Measurements from ENCODE around the gene YBX1. TPM values are rescaled to one million over a fixed set of nuclear protein-coding genes. Genes with fewer than 3 reads are reported as not detected.

Gene YBX1
- total and polyA plus RNA-seq, 2 experiments from 2014 or later: 177 to 418 TPM

GRCh38 chr1:42692461-42692860, 10.2 kb downstream of the YBX1 start:
- no peaks in the 10 kb centered on the region for H3K9me2 ChIP-seq (replicated peaks; ENCODE audit: insufficient read depth)
- peak overlapping the region; percentile 85 for H3K27ac ChIP-seq
- H3K4me3 ChIP-seq: no peak overlapping the region
- H3K4me2 ChIP-seq: peak overlapping the region; percentile 68
- peaks cover 98% of the 10 kb centered on the region for H3K79me2 ChIP-seq
- H4K20me1 ChIP-seq (ENCODE audit: insufficient read depth, poor library complexity, severe bottlenecking): peaks cover 81% of the 10 kb centered on the region
- DNase-seq (ENCODE audit: low spot score): peak; percentile 52
- H3K27me3 ChIP-seq: no peaks in the 10 kb centered on the region
- H3K36me3 ChIP-seq (replicated peaks; ENCODE audit: insufficient read depth, low read depth): no peaks in the 10 kb centered on the region
- H3K4me1 ChIP-seq (ENCODE audit: insufficient read depth): peaks cover 46% of the 10 kb centered on the region
- H3K9me3 ChIP-seq (ENCODE audit: low read depth): no peaks in the 10 kb centered on the region
- TF ChIP-seq EZH2 (IDR thresholded peaks at IDR 0.05; ENCODE audit: borderline replicate concordance): no peak
- no peak for TF ChIP-seq CTCF (IDR thresholded peaks at IDR 0.05; ENCODE audit: poor library complexity)
- no peak overlapping the region for H2AFZ ChIP-seq
- 39% methylated on average over 5 of the region's 5 CpGs for WGBS (ENCODE audit: low lambda C conversion rate, missing lambda C conversion rate)

- Histone ChIP-seq H3K27me3 (no peaks in the 10 kb centered on the region), H3K36me3 (replicated peaks; ENCODE audit: insufficient read depth, low read depth) (no peaks in the 10 kb centered on the region), H4K20me1 (ENCODE audit: insufficient read depth, poor library complexity, severe bottlenecking) (peaks cover 76% of the 10 kb centered on the region), H3K4me2 (peak overlapping the region; percentile 68), H2AFZ (no peak overlapping the region), H3K9me2 (replicated peaks; ENCODE audit: insufficient read depth) (no peaks in the 10 kb centered on the region), H3K27ac (peak overlapping the region; percentile 85), H3K4me3 (no peak overlapping the region), H3K4me1 (ENCODE audit: insufficient read depth) (peaks cover 46% of the 10 kb centered on the region), H3K9me3 (ENCODE audit: low read depth) (no peaks in the 10 kb centered on the region), H3K79me2 (peaks cover 98% of the 10 kb centered on the region)
- 71% methylated on average over 2 of the region's 2 CpGs for WGBS (ENCODE audit: low lambda C conversion rate, missing lambda C conversion rate)
- no peak for DNase-seq (ENCODE audit: low spot score)
- no peak for TF ChIP-seq CTCF (IDR thresholded peaks at IDR 0.05; ENCODE audit: poor library complexity)
- TF ChIP-seq EZH2 (IDR thresholded peaks at IDR 0.05; ENCODE audit: borderline replicate concordance): no peak
- no peak for TF ChIP-seq EZH2phosphoT487 (IDR thresholded peaks at IDR 0.05; ENCODE audit: low read depth, severe bottlenecking, unreplicated experiment)
Measured at GRCh38 chr1:42692911-42693310, 10.7 kb downstream of the YBX1 start.

GRCh38 chr1:42698081-42698813, 16.0 kb downstream of the YBX1 start:
- no peaks in the 10 kb centered on the region for H3K9me2 ChIP-seq (replicated peaks; ENCODE audit: insufficient read depth)
- DNase-seq (ENCODE audit: low spot score): no peak
- no peaks in the 10 kb centered on the region for H3K9me3 ChIP-seq (ENCODE audit: low read depth)
- TF ChIP-seq EZH2 (IDR thresholded peaks at IDR 0.05; ENCODE audit: borderline replicate concordance) (no peak), EZH2phosphoT487 (IDR thresholded peaks at IDR 0.05; ENCODE audit: low read depth, severe bottlenecking, unreplicated experiment) (no peak), CTCF (IDR thresholded peaks at IDR 0.05; ENCODE audit: poor library complexity) (no peak)
- no peak overlapping the region for H3K4me3 ChIP-seq
- H3K27me3 ChIP-seq: no peaks in the 10 kb centered on the region
- peaks cover 9% of the 10 kb centered on the region for H3K4me1 ChIP-seq (ENCODE audit: insufficient read depth)
- H3K27ac ChIP-seq: no peak overlapping the region
- H3K79me2 ChIP-seq: peaks cover 69% of the 10 kb centered on the region
- H3K36me3 ChIP-seq (replicated peaks; ENCODE audit: insufficient read depth, low read depth): no peaks in the 10 kb centered on the region
- no peak overlapping the region for H2AFZ ChIP-seq
- 98% methylated on average over 4 of the region's 4 CpGs for WGBS (ENCODE audit: low lambda C conversion rate, missing lambda C conversion rate)
- no peak overlapping the region for H3K4me2 ChIP-seq
- H4K20me1 ChIP-seq (ENCODE audit: insufficient read depth, poor library complexity, severe bottlenecking): peaks cover 24% of the 10 kb centered on the region

Data from hepatocyte (in vitro differentiated cells).